NT2/D1 (cell line): ENCODE measurements around the gene RUNX2.

ENCODE experiments used
- DNase-seq: peaks from one replicate; pipeline ENCODE4 v3.0.0-alpha.2; 2011; ENCODE audit warnings: low read depth, low spot score
- H3K27me3 ChIP-seq: 2 replicates; pipeline ENCODE4 v1.6.0; 2011; ENCODE audit warnings: mild to moderate bottlenecking; ENCODE audit not compliant: insufficient read length, insufficient read depth
- H3K36me3 ChIP-seq: 2 replicates; pipeline ENCODE4 v1.6.1; 2011; ENCODE audit warnings: mild to moderate bottlenecking, low read length, mixed read lengths; ENCODE audit not compliant: insufficient read depth, insufficient read length
- H3K4me1 ChIP-seq: 2 replicates; pipeline ENCODE4 v1.5.1; 2011; ENCODE audit not compliant: insufficient read depth, insufficient read length
- H3K4me3 ChIP-seq: 2 replicates; pipeline ENCODE4 v1.5.1; 2011; ENCODE audit warnings: low read depth; ENCODE audit not compliant: insufficient read length
- H3K9ac ChIP-seq: 2 replicates; pipeline ENCODE4 v1.6.0; 2011; ENCODE audit warnings: low read depth; ENCODE audit not compliant: insufficient read length
- H3K9me3 ChIP-seq: 2 replicates; pipeline ENCODE4 v1.5.1; 2011; ENCODE audit warnings: mild to moderate bottlenecking, low read length; ENCODE audit not compliant: insufficient read depth
- SUZ12 ChIP-seq: IDR thresholded peaks from 2 replicates; pipeline ENCODE4 v1.6.1; 2011; ENCODE audit not compliant: insufficient read length, insufficient read depth; ENCODE audit errors: extremely low read depth
- YY1 ChIP-seq: IDR thresholded peaks from 2 replicates; pipeline ENCODE4 v1.6.1; 2011; ENCODE audit not compliant: insufficient read length, insufficient read depth
- ZNF274 ChIP-seq: IDR thresholded peaks from 2 replicates; pipeline ENCODE4 v1.6.1; 2011; ENCODE audit warnings: mild to moderate bottlenecking, low read depth, low read length

The RUNX2 gene

DNA sequence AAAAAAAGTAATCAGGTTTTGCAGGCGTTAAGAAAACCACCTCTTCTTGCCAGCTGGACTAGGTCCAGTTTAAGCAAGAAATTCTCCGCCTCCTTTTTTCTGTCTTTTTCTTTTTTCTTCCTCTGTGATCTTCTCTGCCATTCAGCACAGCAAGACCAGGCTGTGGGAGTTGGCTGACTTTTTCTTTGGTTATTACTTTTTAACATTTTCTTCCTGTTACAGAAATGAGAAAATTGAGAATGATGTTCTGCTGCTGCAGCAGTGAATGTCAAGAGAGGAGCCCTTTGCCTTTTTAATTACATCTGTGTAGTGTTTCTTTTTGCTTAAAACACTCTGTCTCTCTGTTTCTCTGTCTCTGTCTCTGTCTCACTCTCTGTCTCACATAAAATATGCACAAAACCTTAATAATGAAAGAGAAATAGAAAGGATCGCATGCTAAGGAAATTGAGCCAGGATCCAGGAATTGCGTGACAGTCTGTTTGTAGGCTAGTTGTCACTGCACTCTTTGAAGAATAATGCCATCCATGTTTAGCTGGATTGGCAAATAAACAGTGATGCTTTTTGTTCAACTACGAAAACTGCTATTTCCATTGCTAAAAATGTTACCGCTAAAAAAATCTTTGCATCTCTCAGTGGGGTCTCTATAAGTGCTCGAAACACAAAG, 152.8 kb downstream of the RUNX2 start:
- TF ChIP-seq ZNF274 = no peak
- no peak for TF ChIP-seq YY1
- no peak for TF ChIP-seq SUZ12
- no peaks in the 10 kb centered on the region for H3K4me1 ChIP-seq
- H3K4me3 ChIP-seq = no peak overlapping the region
- DNase-seq = no peak
- H3K36me3 ChIP-seq = peaks cover 5% of the 10 kb centered on the region
- no peak overlapping the region for H3K9ac ChIP-seq
- no peaks in the 10 kb centered on the region for H3K9me3 ChIP-seq
- no peaks in the 10 kb centered on the region for H3K27me3 ChIP-seq

GRCh38 chr6:45483021-45483420, 154.9 kb downstream of the RUNX2 start:
- TF ChIP-seq SUZ12 = no peak
- TF ChIP-seq YY1 = no peak
- TF ChIP-seq ZNF274 = no peak
- Histone ChIP-seq H3K9me3 (no peaks in the 10 kb centered on the region), H3K4me3 (no peak overlapping the region), H3K4me1 (no peaks in the 10 kb centered on the region), H3K27me3 (no peaks in the 10 kb centered on the region), H3K36me3 (peaks cover 2% of the 10 kb centered on the region), H3K9ac (no peak overlapping the region)
- no peak for DNase-seq

DNA sequence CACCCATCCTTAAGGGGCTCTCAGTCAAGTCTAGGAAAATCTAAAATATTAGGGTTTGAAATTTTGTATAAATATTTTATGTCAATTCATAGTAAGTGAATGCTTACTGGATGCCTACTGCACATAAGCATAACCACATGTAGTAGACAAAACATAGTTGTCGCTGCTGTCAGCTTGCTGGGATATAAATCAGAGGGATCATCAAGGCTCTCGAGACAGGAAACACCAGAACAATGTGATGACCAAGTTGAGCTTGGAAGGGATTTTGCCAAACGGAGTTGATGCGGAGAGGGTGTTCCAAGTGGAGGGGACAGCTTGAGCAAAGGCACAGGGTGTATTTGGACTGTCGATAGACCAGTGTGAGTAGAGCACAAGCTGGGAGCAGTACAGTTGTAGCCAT, 155.4 kb downstream of the RUNX2 start:
- H3K9ac ChIP-seq = no peak overlapping the region
- H3K4me1 ChIP-seq = no peaks in the 10 kb centered on the region
- no peak for DNase-seq
- no peaks in the 10 kb centered on the region for H3K9me3 ChIP-seq
- H3K27me3 ChIP-seq = no peaks in the 10 kb centered on the region
- H3K36me3 ChIP-seq = peaks cover 2% of the 10 kb centered on the region
- H3K4me3 ChIP-seq = no peak overlapping the region
- no peak for TF ChIP-seq YY1
- TF ChIP-seq ZNF274 = no peak
- TF ChIP-seq SUZ12 = no peak

DNA sequence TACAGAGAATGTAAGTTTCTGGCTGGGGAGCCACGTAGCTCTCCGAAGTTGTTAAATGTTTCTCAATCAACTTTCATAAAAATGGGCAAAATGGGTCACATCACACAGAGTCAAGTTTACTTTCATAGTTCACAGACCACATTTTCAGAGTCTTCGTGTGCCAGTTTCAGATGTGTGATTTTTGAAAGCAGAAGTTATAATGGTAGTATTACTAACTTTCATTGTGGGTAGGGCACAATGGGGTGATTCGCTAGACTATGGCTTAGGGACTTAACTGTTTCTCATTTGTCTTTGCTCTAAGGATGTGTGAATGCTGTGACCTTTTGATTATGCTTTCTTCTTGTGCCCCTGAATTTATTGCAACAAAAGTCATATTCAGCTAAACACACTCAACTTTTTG, 158.6 kb downstream of the RUNX2 start:
- Histone ChIP-seq H3K9me3 (no peaks in the 10 kb centered on the region), H3K4me1 (no peaks in the 10 kb centered on the region), H3K27me3 (no peaks in the 10 kb centered on the region), H3K9ac (no peak overlapping the region), H3K4me3 (no peak overlapping the region), H3K36me3 (peaks cover 2% of the 10 kb centered on the region)
- TF ChIP-seq YY1 (no peak), ZNF274 (no peak), SUZ12 (no peak)
- DNase-seq = no peak

- peaks cover 6% of the 10 kb centered on the region for H3K36me3 ChIP-seq
- TF ChIP-seq ZNF274 (no peak), YY1 (no peak), SUZ12 (no peak)
- no peaks in the 10 kb centered on the region for H3K27me3 ChIP-seq
- no peak overlapping the region for H3K9ac ChIP-seq
- no peaks in the 10 kb centered on the region for H3K9me3 ChIP-seq
- DNase-seq = no peak
- no peaks in the 10 kb centered on the region for H3K4me1 ChIP-seq
- no peak overlapping the region for H3K4me3 ChIP-seq
These were observed 159.5 kb downstream of the RUNX2 start for GRCh38 chr6:45487645-45488044.

DNA sequence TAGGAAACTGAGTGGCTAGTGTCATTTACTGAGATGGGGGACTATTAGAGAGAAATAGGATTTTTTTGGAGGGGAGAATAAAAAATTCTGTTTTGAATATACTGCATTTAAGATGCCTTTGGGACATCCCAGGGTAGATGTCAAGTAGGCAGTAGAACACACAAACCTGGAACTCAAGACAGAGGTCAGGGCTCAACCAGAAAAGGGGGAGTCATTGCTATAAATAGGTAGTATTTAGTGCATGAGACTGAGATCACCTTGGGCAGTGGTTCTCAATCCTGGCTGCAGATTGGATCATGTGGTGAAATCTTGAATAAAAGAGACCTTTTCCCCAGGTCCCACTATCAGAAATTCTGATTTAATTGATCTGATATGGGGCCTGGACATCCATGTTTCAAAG, 160.1 kb downstream of the RUNX2 start:
- no peaks in the 10 kb centered on the region for H3K27me3 ChIP-seq
- no peak overlapping the region for H3K4me3 ChIP-seq
- DNase-seq = no peak
- H3K9ac ChIP-seq = no peak overlapping the region
- no peaks in the 10 kb centered on the region for H3K4me1 ChIP-seq
- no peaks in the 10 kb centered on the region for H3K9me3 ChIP-seq
- peaks cover 6% of the 10 kb centered on the region for H3K36me3 ChIP-seq
- TF ChIP-seq YY1 (no peak), SUZ12 (no peak), ZNF274 (no peak)

GRCh38 chr6:45488889-45489288, 160.8 kb downstream of the RUNX2 start:
- TF ChIP-seq SUZ12 (no peak), YY1 (no peak), ZNF274 (no peak)
- Histone ChIP-seq H3K4me1 (no peaks in the 10 kb centered on the region), H3K9me3 (no peaks in the 10 kb centered on the region), H3K4me3 (no peak overlapping the region), H3K9ac (no peak overlapping the region), H3K27me3 (no peaks in the 10 kb centered on the region), H3K36me3 (peaks cover 6% of the 10 kb centered on the region)
- DNase-seq = no peak
